Measurements from ENCODE around the gene ACOX3. TPM values are rescaled to one million over a fixed set of nuclear protein-coding genes. Genes with fewer than 3 reads are reported as not detected.

Gene ACOX3
- total RNA-seq, 1 experiment from 2014 or later, result 21.0 TPM

- no TSS peak for BruUV-seq (replicated peaks)
- Histone ChIP-seq H4K20me1 (ENCODE audit: insufficient read depth) (no peaks in the 10 kb centered on the region), H3K27ac (no peak overlapping the region), H3K4me3 (no peak overlapping the region), H3K4me2 (no peak overlapping the region), H3K9me2 (ENCODE audit: insufficient read depth) (no peaks in the 10 kb centered on the region), H3K27me3 (ENCODE audit: insufficient read depth, low read depth) (no peaks in the 10 kb centered on the region), H3K79me2 (ENCODE audit: low read depth) (no peaks in the 10 kb centered on the region), H2AFZ (no peak overlapping the region), H3F3A (ENCODE audit: insufficient read depth, low read depth) (peaks cover 9% of the 10 kb centered on the region; the same call in 1 of the 2 replicates), H3K36me3 (ENCODE audit: low read depth) (no peaks in the 10 kb centered on the region), H3K4me1 (replicated peaks; ENCODE audit: insufficient read depth) (peaks cover 8% of the 10 kb centered on the region; the same call in 1 of the 2 replicates), H3K9me3 (ENCODE audit: insufficient read depth, low read depth) (no peaks in the 10 kb centered on the region)
- intact Hi-C loops (cut with micrococcal nuclease; ENCODE audit: unreplicated experiment), result no loop called here
- TF ChIP-seq EZH2 (IDR thresholded peaks at IDR 0.05; ENCODE audit: low read depth) (no peak), CTCF (conservative IDR thresholded peaks at IDR 0.05) (no peak)
- CTCF ChIA-PET, result no interaction called here
- POLR2A ChIA-PET (ENCODE audit: unreplicated experiment), result no interaction called here
- no peak for DNase-seq
Measured at GRCh38 chr4:8477676-8478075, 37.2 kb upstream of the ACOX3 start.

GRCh38 chr4:8477095-8477635, 36.6 kb upstream of the ACOX3 start:
- no peak overlapping the region for H3K27ac ChIP-seq
- H3K9me2 ChIP-seq (ENCODE audit: insufficient read depth), result no peaks in the 10 kb centered on the region
- peaks cover 9% of the 10 kb centered on the region; the same call in 1 of the 2 replicates for H3F3A ChIP-seq (ENCODE audit: insufficient read depth, low read depth)
- intact Hi-C loops (cut with micrococcal nuclease; ENCODE audit: unreplicated experiment), result no loop called here
- no peak overlapping the region for H3K4me3 ChIP-seq
- no TSS peak for BruUV-seq (replicated peaks)
- no peak overlapping the region for H3K4me2 ChIP-seq
- no peak overlapping the region for H2AFZ ChIP-seq
- H3K4me1 ChIP-seq (replicated peaks; ENCODE audit: insufficient read depth), result peaks cover 13% of the 10 kb centered on the region; the same call in 1 of the 2 replicates
- no peaks in the 10 kb centered on the region for H3K9me3 ChIP-seq (ENCODE audit: insufficient read depth, low read depth)
- H3K79me2 ChIP-seq (ENCODE audit: low read depth), result no peaks in the 10 kb centered on the region
- no peaks in the 10 kb centered on the region for H3K27me3 ChIP-seq (ENCODE audit: insufficient read depth, low read depth)
- H4K20me1 ChIP-seq (ENCODE audit: insufficient read depth), result no peaks in the 10 kb centered on the region
- POLR2A ChIA-PET (ENCODE audit: unreplicated experiment), result no interaction called here
- TF ChIP-seq CTCF (conservative IDR thresholded peaks at IDR 0.05), result no peak
- no peak for TF ChIP-seq EZH2 (IDR thresholded peaks at IDR 0.05; ENCODE audit: low read depth)
- no peak for DNase-seq
- H3K36me3 ChIP-seq (ENCODE audit: low read depth), result no peaks in the 10 kb centered on the region
- CTCF ChIA-PET, result no interaction called here

GRCh38 chr4:8475751-8476575, 35.4 kb upstream of the ACOX3 start:
- CTCF ChIA-PET, result no interaction called here
- no TSS peak for BruUV-seq (replicated peaks)
- Histone ChIP-seq H4K20me1 (ENCODE audit: insufficient read depth) (no peaks in the 10 kb centered on the region), H3F3A (ENCODE audit: insufficient read depth, low read depth) (peaks cover 9% of the 10 kb centered on the region; the same call in 1 of the 2 replicates), H3K79me2 (ENCODE audit: low read depth) (no peaks in the 10 kb centered on the region), H3K9me3 (ENCODE audit: insufficient read depth, low read depth) (no peaks in the 10 kb centered on the region), H3K4me3 (no peak overlapping the region), H3K4me2 (no peak overlapping the region), H3K4me1 (replicated peaks; ENCODE audit: insufficient read depth) (peaks cover 15% of the 10 kb centered on the region; the same call in 1 of the 2 replicates), H2AFZ (no peak overlapping the region), H3K36me3 (ENCODE audit: low read depth) (no peaks in the 10 kb centered on the region), H3K27ac (no peak overlapping the region), H3K27me3 (ENCODE audit: insufficient read depth, low read depth) (no peaks in the 10 kb centered on the region), H3K9me2 (ENCODE audit: insufficient read depth) (no peaks in the 10 kb centered on the region)
- no peak for DNase-seq
- TF ChIP-seq CTCF (conservative IDR thresholded peaks at IDR 0.05) (no peak), EZH2 (IDR thresholded peaks at IDR 0.05; ENCODE audit: low read depth) (no peak)
- POLR2A ChIA-PET (ENCODE audit: unreplicated experiment), result no interaction called here
- intact Hi-C loops (cut with micrococcal nuclease; ENCODE audit: unreplicated experiment), result no loop called here
